C4-2B (cell line): ENCODE data around the gene SLCO2A1.

Experiments
- CTCF ChIP-seq: fragments of 450-650 bp; conservative IDR thresholded peaks from 2 replicates; pipeline ENCODE4 v1.5.1; 2017; ENCODE audit warnings: mild to moderate bottlenecking
- ZFX ChIP-seq: fragments of 450-650 bp; IDR thresholded peaks from 2 replicates; pipeline ENCODE4 v1.6.1; 2017

GRCh38 chr3:134018406-134018805 lies 11.3 kb downstream of the SLCO2A1 start:
- TF ChIP-seq CTCF (no peak), ZFX (no peak)
